ENCODE data around the gene FUBP1.

FUBP1 gene

DNA sequence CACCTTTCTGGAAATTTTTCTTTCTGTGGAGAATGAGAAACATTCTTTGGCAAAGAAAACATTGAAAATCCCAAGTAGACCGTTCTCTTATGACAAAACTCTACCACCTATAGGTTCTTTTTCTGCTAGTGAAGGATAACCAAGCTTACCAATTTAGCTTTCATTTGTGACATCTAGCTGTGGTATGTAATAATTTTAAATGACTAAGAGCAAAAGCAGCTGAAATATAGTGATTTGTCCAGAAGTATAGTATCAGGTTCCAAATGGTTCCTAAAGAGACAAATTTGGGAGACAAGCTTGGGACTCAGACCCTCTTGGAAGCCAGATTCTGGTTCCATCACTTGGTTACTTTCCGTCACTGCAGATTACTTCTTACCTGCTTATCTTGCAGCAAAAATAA lies 24.4 kb downstream of the FUBP1 start:
- H3K4me3 ChIP-seq (ENCODE audit: low read depth, low read length): no peak overlapping the region
- DNase-seq (ENCODE audit: low read depth, low spot score): no peak
- in situ Hi-C loops (cut with HindIII; ENCODE audit: low sequenced_read_pairs): no loop called here
- TF ChIP-seq, protein P1, sequence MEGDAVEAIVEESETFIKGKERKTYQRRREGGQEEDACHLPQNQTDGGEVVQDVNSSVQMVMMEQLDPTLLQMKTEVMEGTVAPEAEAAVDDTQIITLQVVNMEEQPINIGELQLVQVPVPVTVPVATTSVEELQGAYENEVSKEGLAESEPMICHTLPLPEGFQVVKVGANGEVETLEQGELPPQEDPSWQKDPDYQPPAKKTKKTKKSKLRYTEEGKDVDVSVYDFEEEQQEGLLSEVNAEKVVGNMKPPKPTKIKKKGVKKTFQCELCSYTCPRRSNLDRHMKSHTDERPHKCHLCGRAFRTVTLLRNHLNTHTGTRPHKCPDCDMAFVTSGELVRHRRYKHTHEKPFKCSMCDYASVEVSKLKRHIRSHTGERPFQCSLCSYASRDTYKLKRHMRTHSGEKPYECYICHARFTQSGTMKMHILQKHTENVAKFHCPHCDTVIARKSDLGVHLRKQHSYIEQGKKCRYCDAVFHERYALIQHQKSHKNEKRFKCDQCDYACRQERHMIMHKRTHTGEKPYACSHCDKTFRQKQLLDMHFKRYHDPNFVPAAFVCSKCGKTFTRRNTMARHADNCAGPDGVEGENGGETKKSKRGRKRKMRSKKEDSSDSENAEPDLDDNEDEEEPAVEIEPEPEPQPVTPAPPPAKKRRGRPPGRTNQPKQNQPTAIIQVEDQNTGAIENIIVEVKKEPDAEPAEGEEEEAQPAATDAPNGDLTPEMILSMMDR (IDR thresholded peaks at IDR 0.05; ENCODE audit: low read depth, low read length): no peak

DNA sequence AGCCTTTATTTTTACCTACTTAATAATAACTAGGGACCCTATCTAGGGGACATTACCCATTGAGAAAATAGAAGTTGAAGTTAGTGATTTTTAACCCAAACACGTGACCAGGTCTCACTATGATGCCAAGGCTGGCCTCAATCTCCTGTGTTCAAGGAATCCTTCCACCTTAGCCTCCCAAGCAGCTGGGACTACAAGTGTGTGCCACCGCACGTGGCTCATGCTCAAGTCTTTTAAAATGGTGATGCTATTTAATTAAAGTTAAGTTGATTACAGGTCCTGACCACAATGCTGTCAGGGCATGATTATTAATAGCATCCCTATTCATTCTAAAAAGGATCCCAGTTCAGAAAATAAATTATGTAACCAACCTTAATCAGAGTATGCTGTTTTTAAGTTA lies 25.0 kb downstream of the FUBP1 start:
- no peak overlapping the region for H3K4me3 ChIP-seq (ENCODE audit: low read depth, low read length)
- in situ Hi-C loops (cut with HindIII; ENCODE audit: low sequenced_read_pairs): no loop called here
- DNase-seq (ENCODE audit: low read depth, low spot score): no peak
- TF ChIP-seq, protein P1 (IDR thresholded peaks at IDR 0.05; ENCODE audit: low read depth, low read length): no peak

DNA sequence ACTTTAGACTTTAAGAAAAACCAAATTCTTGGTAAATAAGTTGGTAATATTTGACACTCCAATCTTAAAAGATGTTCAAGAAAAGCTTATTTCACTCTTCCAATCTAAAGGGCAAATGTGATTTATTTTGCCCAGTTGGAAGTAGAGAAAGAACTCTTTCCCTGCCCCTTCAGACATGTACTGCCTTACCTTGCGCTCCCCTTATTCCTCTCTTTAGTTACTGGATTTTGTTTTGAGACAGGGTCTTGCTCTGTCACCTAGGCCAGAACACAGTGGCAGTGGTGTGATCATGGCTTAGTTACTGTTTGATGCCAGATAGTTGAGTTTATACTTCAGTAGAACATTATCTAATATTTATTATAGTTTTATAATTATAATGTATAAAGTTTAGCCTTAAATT lies 27.5 kb downstream of the FUBP1 start:
- H3K4me3 ChIP-seq (ENCODE audit: low read depth, low read length): no peak overlapping the region
- TF ChIP-seq, protein P1 (IDR thresholded peaks at IDR 0.05; ENCODE audit: low read depth, low read length): no peak
- DNase-seq (ENCODE audit: low read depth, low spot score): no peak
- in situ Hi-C loops (cut with HindIII; ENCODE audit: low sequenced_read_pairs): no loop called here

DNA sequence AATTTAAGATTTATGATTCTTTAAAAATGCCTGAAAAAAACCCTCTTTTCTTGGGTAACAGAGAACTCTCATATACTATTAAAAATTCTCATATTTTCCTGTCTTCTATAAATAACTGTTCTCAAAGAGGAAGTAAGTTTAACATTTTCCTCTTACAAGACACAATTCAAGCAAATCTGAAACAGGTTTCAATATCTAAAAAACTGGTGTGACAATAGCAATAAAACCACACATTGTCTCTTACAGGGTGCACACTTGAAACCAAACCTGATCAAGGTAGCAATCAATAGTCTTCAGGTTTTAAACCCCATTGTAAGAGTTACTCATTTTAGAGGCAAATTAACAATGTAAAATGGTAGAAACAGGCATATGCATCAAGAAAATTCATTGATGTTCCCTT lies 28.0 kb downstream of the FUBP1 start:
- H3K4me3 ChIP-seq (ENCODE audit: low read depth, low read length): no peak overlapping the region
- TF ChIP-seq, protein P1 (IDR thresholded peaks at IDR 0.05; ENCODE audit: low read depth, low read length): no peak
- in situ Hi-C loops (cut with HindIII; ENCODE audit: low sequenced_read_pairs): no loop called here
- DNase-seq (ENCODE audit: low read depth, low spot score): no peak

DNA sequence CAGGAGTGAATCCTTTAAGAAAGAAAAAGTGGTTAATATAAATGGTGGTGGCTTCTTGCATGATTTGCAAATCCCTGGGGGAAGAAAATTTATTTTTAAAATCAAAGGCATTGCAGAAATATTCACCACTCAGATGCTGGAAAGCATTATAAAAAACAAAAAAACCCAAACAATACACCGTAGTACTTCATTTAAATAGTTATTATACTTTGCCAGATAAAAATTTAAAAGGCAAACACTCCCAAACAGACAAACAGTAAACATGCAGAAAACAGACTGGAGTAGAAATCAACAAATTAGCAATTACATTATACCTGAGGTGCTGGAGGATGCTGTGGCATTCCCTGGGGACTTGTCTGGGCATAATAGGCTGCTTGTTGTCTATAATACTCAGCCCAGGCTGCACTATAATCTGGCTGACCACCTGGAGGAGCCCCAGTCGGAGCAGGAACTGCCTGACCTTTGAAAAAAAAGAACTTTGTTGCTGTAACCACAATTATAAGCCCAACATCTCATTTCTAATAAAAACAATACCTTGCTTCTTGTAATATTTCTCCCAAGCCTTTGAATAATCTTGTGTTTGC lies 29.9 kb downstream of the FUBP1 start:
- in situ Hi-C loops (cut with HindIII; ENCODE audit: low sequenced_read_pairs): no loop called here
- DNase-seq (ENCODE audit: low read depth, low spot score): peak; percentile 44
- no peak overlapping the region for H3K4me3 ChIP-seq (ENCODE audit: low read depth, low read length)
- TF ChIP-seq, protein P1 (IDR thresholded peaks at IDR 0.05; ENCODE audit: low read depth, low read length): peak; percentile 46

DNA sequence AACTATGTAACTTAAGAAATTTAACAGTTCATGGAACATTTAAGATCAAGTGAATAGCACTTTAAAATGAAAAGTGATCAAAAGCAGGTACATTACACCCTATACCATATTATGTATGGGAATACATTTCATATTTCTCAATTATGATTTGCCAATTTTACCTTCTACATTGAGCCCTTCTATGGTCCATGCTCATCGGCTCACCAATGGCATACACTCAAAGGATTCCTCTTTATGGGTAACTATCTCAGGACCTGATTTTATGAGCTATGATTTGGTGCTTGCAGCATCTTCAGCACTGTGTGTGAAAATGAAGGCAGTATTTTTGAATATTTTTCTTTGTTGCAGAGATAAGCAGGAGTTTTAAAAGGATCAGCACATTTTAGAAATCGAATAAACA lies 33.5 kb downstream of the FUBP1 start:
- TF ChIP-seq, protein P1 (IDR thresholded peaks at IDR 0.05; ENCODE audit: low read depth, low read length): no peak
- H3K4me3 ChIP-seq (ENCODE audit: low read depth, low read length): no peak overlapping the region
- in situ Hi-C loops (cut with HindIII; ENCODE audit: low sequenced_read_pairs): no loop called here
- DNase-seq (ENCODE audit: low read depth, low spot score): no peak

All from astrocyte of the spinal cord (primary cell).